SH-SY5Y (cell line): Measurements from ENCODE around the gene ZNF557.

ENCODE experiments used
- GATA2 ChIP-seq: IDR thresholded peaks from 2 replicates; pipeline ENCODE4 v1.6.1; 2011; ENCODE audit warnings: mild to moderate bottlenecking, low read depth, low read length
- GATA3 ChIP-seq: IDR thresholded peaks from 2 replicates; pipeline ENCODE4 v1.6.1; 2011; ENCODE audit warnings: low read depth, mild to moderate bottlenecking, low read length, moderate library complexity

DNA sequence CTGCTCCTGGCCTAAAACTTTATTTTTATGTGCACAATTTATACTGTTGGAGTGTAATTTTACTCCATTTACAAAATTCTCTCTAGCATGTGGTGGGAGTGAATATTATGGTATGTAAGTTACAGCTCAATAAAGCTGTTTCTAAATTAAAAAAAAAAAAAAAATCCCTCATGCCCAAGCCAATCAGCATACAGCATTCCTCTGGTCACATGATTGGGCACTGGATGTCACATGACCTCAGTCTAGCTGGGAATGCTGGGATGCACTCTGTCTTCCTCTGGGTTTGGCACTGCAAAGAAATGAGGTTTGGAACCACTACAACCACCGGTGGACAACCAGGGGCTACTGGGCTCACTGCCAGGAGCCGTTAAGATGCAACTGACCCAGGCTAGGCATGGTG is 67.6 kb downstream of the ZNF557 start:
- no peak for TF ChIP-seq GATA3
- TF ChIP-seq GATA2: no peak
